Activated T-cell treated with anti-CD3 and anti-CD28 coated beads for 24 hours (primary cell): Measurements from ENCODE around the gene PHYHIPL.

Experiments used
- DNase-seq: peaks from one replicate; pipeline ENCODE4 v3.0.0-alpha.2; 2020; ENCODE audit warnings: low read depth

PHYHIPL gene

GRCh38 chr10:59176241-59177030, at the start of gene PHYHIPL:
TSS of gene PHYHIPL (plus strand) at chr10:59176643. CDS start at chr10:59176854, 211 bp downstream.
- DNase-seq: no peak

GRCh38 chr10:59126991-59127390, 49.5 kb upstream of the PHYHIPL start:
- DNase-seq: no peak

GRCh38 chr10:59127991-59128390, 48.5 kb upstream of the PHYHIPL start:
- DNase-seq: no peak

- no peak for DNase-seq
Observed at GRCh38 chr10:59129867-59130266, 46.6 kb upstream of the PHYHIPL start.

- DNase-seq: no peak
Observed at GRCh38 chr10:59131666-59132065, 44.8 kb upstream of the PHYHIPL start.

DNA sequence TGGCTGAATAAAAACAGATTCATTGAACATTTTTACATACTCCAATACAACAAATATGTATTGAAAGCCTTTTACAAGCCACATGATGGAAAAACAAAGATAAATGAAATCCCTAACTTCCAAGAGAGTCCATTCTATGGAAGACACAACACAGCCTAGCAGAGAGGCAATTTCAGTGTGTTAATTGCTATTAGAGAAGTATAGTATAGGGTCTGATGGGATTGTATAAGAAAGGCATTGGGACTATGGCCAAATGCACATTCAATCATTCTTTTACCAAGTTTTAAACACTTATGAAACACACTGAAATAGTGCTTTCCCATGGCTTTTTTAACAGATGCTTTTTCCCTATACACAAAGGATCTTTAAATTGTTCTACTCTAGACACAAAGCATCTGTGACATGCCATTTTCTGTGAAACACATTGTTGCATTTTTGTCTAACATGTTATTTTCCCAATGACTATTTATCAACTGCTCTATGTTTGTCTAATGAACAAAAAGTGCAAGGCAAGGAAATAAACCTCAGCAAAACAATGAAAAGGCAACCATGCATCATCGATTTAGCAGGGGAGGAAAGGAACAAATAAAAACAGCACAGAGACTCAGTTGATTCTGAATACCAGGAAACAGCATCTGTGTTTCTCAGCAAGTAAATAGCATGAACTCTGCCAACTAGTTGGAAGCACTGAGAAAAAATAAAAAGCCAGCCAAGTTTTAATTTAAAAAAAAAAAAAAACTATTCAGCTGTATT, 42.4 kb upstream of the PHYHIPL start:
- DNase-seq: no peak

DNA sequence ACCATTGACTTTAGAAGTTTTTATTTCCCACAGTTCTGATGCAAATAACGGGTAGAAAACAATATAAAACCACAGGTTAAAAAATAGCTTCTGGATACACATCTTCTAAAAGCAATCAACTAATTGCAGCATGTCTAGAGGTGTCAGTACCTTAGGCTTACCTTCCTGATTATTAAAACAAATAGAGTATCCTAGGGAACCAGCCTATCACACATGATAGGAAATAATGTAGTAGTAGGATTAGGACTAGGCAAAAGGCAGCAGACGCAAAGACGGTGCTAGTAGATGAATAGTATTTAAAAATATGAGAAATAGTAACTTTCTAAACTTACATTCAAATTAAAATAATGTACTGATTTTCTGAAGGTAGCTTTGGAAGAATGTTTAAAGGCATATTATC, 41.7 kb upstream of the PHYHIPL start:
- DNase-seq: no peak

GRCh38 chr10:59135275-59135674, 41.2 kb upstream of the PHYHIPL start:
- no peak for DNase-seq

DNA sequence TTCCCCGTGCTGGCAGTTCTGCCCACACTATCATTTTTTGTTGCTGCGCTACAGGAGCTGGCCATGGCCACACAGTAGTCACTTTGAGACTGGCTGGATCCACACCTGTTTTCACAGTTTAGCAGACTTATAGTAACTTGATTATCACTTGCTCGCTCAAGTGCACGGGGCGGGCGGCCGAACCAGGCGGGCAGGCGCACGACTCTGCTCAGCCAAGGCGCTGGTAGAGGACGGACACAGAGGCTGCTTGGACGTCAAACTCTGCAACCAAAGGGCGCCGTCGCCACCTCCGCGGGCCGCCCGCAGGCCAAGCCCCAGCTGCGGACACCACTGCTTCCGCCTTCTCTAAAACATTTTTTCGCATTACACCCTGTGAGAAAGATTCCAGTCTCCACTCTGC, 38.4 kb upstream of the PHYHIPL start:
- DNase-seq: no peak

GRCh38 chr10:59143544-59143943, 32.9 kb upstream of the PHYHIPL start:
- DNase-seq: no peak

DNA sequence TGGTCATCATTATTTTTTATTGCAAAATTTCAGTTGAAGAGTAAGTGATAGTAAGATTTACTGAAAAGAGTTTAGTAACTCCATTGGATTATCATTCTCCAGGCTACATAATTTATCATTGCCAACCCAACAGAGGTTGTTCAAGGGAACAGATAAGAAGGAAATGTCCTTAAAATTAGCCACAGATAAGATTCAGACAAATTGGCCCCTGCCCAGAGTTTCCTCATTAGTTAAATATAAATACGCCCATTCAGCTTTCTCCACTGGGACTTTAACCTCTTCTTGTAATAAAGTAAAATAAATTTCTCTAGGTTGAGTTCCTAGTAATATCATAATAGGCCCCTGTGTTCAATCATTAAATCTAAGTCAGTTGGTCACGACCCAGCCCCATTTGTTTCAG, 27.7 kb upstream of the PHYHIPL start:
- DNase-seq: no peak

GRCh38 chr10:59155556-59155955, 20.9 kb upstream of the PHYHIPL start:
- DNase-seq: no peak

GRCh38 chr10:59167512-59167911, 8.9 kb upstream of the PHYHIPL start:
- no peak for DNase-seq

DNA sequence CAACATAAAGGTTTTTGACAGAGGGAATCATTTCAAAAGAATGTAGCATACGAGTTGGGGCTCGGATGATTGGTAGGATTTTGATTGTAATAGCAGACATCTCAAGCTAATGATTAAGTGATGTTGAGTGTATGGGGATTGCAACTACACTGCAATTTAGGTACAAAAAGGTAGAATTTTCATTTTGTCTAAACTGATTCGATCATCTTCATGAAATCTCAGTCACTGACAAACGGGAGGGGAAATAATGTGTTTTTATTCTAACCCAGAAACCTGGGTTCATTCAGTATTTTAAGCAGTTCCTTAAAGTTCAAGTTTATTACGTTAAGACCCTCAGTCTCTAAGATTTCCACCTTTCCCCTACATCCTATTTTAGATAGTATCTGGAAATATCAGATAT, 3.9 kb upstream of the PHYHIPL start:
- no peak for DNase-seq

GRCh38 chr10:59173414-59173813, 3.0 kb upstream of the PHYHIPL start:
- DNase-seq: no peak

DNA sequence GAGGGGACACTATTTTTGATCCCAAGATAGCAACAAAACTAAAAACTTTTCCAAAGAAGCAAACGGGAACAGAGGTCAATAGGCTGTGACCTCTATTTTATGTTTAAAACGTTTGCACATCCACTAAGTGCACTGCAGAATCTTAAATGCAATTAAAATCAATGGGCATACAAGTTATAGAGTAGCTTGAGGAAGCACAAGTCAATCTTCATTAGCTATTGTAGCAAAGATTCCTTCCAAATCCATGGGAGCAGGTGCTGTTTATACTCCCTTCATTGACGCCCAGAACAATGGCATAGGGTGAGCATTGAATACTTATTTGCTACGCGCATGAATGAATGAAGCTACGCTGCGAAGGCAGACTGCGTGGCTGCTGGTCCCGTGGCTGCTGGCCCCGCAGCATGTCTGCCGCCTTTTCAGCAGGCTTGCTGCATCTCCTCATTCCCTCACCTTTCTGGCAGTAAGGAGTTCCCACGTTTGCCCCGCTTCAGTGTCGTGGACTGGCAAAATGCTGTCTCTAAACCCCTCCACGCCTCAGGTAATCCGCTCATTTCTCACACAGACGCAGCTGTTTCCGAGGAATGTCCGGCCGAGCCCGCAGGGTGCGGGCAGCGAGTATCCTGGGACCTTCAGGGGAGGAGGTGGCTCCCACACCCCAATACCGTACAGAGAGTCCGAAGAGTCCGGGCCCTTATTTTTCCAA, 754 bp upstream of the PHYHIPL start:
- no peak for DNase-seq

DNA sequence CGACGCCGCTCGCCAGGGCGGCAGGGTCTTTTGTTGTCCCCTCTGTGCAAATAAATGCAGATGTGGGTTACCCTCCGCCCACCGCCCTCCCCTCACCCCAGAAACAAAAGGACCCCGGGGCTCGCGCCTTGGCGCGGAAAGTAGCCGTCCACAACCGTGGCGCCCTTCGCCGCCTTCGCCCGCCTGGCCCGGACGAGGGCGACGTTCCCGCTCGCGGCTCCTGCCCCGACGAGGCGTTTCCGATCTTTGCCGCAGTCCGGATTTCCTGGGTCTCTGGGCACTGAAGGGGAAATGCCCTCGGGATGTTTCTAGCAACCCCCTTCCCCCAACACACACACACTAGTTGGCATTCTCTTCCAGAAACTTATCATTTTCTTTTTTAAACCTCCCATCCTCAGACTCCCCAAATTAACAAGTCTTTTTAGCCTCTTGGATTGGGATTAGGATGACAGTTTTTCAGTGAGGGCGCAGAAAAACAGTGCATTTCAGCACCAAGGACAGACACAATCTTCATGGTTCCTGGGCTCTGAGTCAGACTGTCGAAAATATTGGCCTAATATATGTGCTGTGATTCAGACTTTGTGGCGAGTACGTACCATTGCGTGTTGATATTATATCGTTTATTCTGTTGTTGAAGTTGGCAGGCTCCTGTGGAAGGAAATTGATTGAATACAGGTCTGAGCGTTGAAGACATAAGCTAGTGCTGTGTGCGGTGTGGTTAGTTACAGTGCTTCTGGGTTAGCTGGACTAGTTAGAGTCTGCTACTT, 771 bp downstream of the PHYHIPL start:
- DNase-seq: no peak

DNA sequence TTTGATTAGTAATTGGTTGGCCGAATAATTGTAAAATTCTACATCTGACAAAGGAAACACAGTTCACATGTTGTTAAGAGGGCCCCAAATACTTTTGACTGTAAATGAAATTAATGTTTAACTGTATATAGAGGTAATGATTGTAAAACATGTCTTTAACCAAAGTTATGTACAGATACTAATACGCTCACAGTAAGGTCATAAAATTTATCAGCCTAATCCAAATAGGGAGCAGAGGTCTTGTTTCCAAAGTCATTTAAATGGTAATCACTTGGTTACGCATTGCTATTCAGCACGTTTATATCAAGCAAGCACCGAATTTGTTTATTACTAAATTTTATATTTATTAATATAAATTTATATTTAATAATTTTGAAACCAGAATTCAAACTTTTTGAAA, 1.4 kb downstream of the PHYHIPL start:
- no peak for DNase-seq

- DNase-seq: no peak
Observed at GRCh38 chr10:59179068-59179467, 2.6 kb downstream of the PHYHIPL start.

GRCh38 chr10:59180689-59181270, 4.3 kb downstream of the PHYHIPL start:
- DNase-seq: no peak

- no peak for DNase-seq
Observed at GRCh38 chr10:59181668-59182067, 5.2 kb downstream of the PHYHIPL start.

DNA sequence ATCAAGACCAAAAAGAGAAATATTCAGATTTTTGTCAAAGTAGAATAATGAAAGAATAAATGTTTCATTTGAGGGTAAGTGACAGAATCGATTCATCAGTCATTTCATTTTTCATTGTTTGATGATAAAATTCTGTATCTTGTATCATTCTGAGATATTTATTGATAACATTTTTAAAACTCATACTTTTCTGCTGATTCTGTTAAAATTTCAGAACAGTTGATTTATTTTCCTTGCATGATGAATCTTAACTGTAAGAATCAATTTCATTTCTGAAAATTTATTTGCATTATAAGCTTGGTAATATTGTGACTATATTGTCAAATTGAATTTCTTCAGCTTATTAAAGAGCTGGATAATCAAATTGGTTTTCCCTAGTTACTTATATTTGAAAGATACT, 13.9 kb downstream of the PHYHIPL start:
- DNase-seq: no peak
